ENCODE measurements around the gene ICAM1.
"Not testable (repeated sequence)": the region's sequence is repeated elsewhere in the genome, so short reads cannot be mapped to it uniquely, and the experiment has no call there.

The ICAM1 gene

GRCh38 chr19:10279737-10280442 lies 9.0 kb downstream of the ICAM1 start:
- H3K4me1 ChIP-seq (ENCODE audit: insufficient read depth, low read length), result no peaks in the 10 kb centered on the region
- H3K9me3 ChIP-seq (ENCODE audit: insufficient read depth, low read depth, low read length), result no peaks in the 10 kb centered on the region
- no peak overlapping the region for H3K27ac ChIP-seq (ENCODE audit: low read depth, low read length)
- WGBS, result 92% methylated on average over 5 of the region's 5 CpGs
- H3K9ac ChIP-seq (ENCODE audit: low read depth, low read length), result no peak overlapping the region
- no peaks in the 10 kb centered on the region for H3K27me3 ChIP-seq (ENCODE audit: insufficient read depth, low read length)
- H3K4me3 ChIP-seq (ENCODE audit: low read length), result no peak overlapping the region
- H3K36me3 ChIP-seq (ENCODE audit: insufficient read depth, low read length), result 0 out of 2 replicates have a peak, but pooled peaks cover 2% of the 10 kb centered on the region

- not testable (repeated sequence) for H3K9ac ChIP-seq (ENCODE audit: low read depth, low read length); H3K27ac ChIP-seq (ENCODE audit: low read depth, low read length); H3K4me1 ChIP-seq (ENCODE audit: insufficient read depth, low read length); H3K9me3 ChIP-seq (ENCODE audit: insufficient read depth, low read depth, low read length); H3K36me3 ChIP-seq (ENCODE audit: insufficient read depth, low read length); H3K4me3 ChIP-seq (ENCODE audit: low read length)
- WGBS, result 97% methylated on average over 5 of the region's 5 CpGs
- H3K27me3 ChIP-seq (ENCODE audit: insufficient read depth, low read length), result peaks cover 15% of the 10 kb centered on the region
These were observed 11.1 kb downstream of the ICAM1 start for GRCh38 chr19:10282043-10282442.

GRCh38 chr19:10283301-10284064 lies 12.6 kb downstream of the ICAM1 start:
- no peaks in the 10 kb centered on the region for H3K9me3 ChIP-seq (ENCODE audit: insufficient read depth, low read depth, low read length)
- WGBS, result 81% methylated on average over 22 of the region's 23 CpGs

GRCh38 chr19:10284065-10284959 lies 13.4 kb downstream of the ICAM1 start:
- WGBS, result 93% methylated on average over 34 of the region's 34 CpGs
- Histone ChIP-seq H3K4me1 (ENCODE audit: insufficient read depth, low read length) (0 out of 2 replicates have a peak, but pooled peaks cover 3% of the 10 kb centered on the region), H3K9me3 (ENCODE audit: insufficient read depth, low read depth, low read length) (no peaks in the 10 kb centered on the region), H3K9ac (ENCODE audit: low read depth, low read length) (no peak overlapping the region), H3K36me3 (ENCODE audit: insufficient read depth, low read length) (peaks cover 4% of the 10 kb centered on the region; the same call in 1 of the 2 replicates), H3K27me3 (ENCODE audit: insufficient read depth, low read length) (peaks cover 38% of the 10 kb centered on the region), H3K4me3 (ENCODE audit: low read length) (no peak overlapping the region), H3K27ac (ENCODE audit: low read depth, low read length) (no peak overlapping the region)

More at GRCh38 chr19:10283301-10284064, 12.6 kb downstream of the ICAM1 start:
- peaks cover 29% of the 10 kb centered on the region for H3K27me3 ChIP-seq (ENCODE audit: insufficient read depth, low read length)
- no peak overlapping the region for H3K9ac ChIP-seq (ENCODE audit: low read depth, low read length)
- peaks cover 4% of the 10 kb centered on the region; the same call in 1 of the 2 replicates for H3K36me3 ChIP-seq (ENCODE audit: insufficient read depth, low read length)
- H3K27ac ChIP-seq (ENCODE audit: low read depth, low read length), result no peak overlapping the region
- no peak overlapping the region for H3K4me3 ChIP-seq (ENCODE audit: low read length)
- 0 out of 2 replicates have a peak, but pooled peaks cover 3% of the 10 kb centered on the region for H3K4me1 ChIP-seq (ENCODE audit: insufficient read depth, low read length)

GRCh38 chr19:10284960-10285278 lies 14.0 kb downstream of the ICAM1 start:
- 0 out of 2 replicates have a peak, but pooled peaks cover 3% of the 10 kb centered on the region for H3K4me1 ChIP-seq (ENCODE audit: insufficient read depth, low read length)
- 94% methylated on average over 13 of the region's 13 CpGs for WGBS
- peaks cover 4% of the 10 kb centered on the region; the same call in 1 of the 2 replicates for H3K36me3 ChIP-seq (ENCODE audit: insufficient read depth, low read length)
- peaks cover 44% of the 10 kb centered on the region for H3K27me3 ChIP-seq (ENCODE audit: insufficient read depth, low read length)
- H3K9ac ChIP-seq (ENCODE audit: low read depth, low read length), result no peak overlapping the region
- H3K9me3 ChIP-seq (ENCODE audit: insufficient read depth, low read depth, low read length), result no peaks in the 10 kb centered on the region
- no peak overlapping the region for H3K27ac ChIP-seq (ENCODE audit: low read depth, low read length)
- no peak overlapping the region for H3K4me3 ChIP-seq (ENCODE audit: low read length)

- Histone ChIP-seq H3K4me3 (ENCODE audit: low read length) (no peak overlapping the region), H3K27me3 (ENCODE audit: insufficient read depth, low read length) (peaks cover 48% of the 10 kb centered on the region), H3K9ac (ENCODE audit: low read depth, low read length) (no peak overlapping the region), H3K36me3 (ENCODE audit: insufficient read depth, low read length) (peaks cover 4% of the 10 kb centered on the region; the same call in 1 of the 2 replicates), H3K4me1 (ENCODE audit: insufficient read depth, low read length) (0 out of 2 replicates have a peak, but pooled peaks cover 3% of the 10 kb centered on the region), H3K9me3 (ENCODE audit: insufficient read depth, low read depth, low read length) (no peaks in the 10 kb centered on the region), H3K27ac (ENCODE audit: low read depth, low read length) (no peak overlapping the region)
- 94% methylated on average over 4 of the region's 4 CpGs for WGBS
These were observed 14.5 kb downstream of the ICAM1 start for GRCh38 chr19:10285393-10285792.

- WGBS, result 6% methylated on average over 59 of the region's 59 CpGs
- no peak within 1 kb of the TSS; the same call in 1 of the 2 replicates for H3K9ac ChIP-seq (ENCODE audit: low read depth, low read length)
- peaks cover 4% of the 10 kb centered on the region; the same call in 1 of the 2 replicates for H3K36me3 ChIP-seq (ENCODE audit: insufficient read depth, low read length)
- H3K27me3 ChIP-seq (ENCODE audit: insufficient read depth, low read length), result peaks cover 65% of the 10 kb centered on the region
- H3K27ac ChIP-seq (ENCODE audit: low read depth, low read length), result no peak within 1 kb of the TSS
- no peaks in the 10 kb centered on the region for H3K9me3 ChIP-seq (ENCODE audit: insufficient read depth, low read depth, low read length)
- 0 out of 2 replicates have a peak, but pooled peaks cover 3% of the 10 kb centered on the region for H3K4me1 ChIP-seq (ENCODE audit: insufficient read depth, low read length)
- peak within 1 kb of the TSS; percentile 57 for H3K4me3 ChIP-seq (ENCODE audit: low read length)
These were observed 16.1 kb downstream of the ICAM1 start, which contains the start of gene ICAM4 for GRCh38 chr19:10286803-10287737. ICAM4 (plus strand) TSS chr19:10286955; CDS start chr19:10287013, 58 bp downstream.

GRCh38 chr19:10288662-10289166 lies 17.8 kb downstream of the ICAM1 start:
- Histone ChIP-seq H3K36me3 (ENCODE audit: insufficient read depth, low read length) (peaks cover 4% of the 10 kb centered on the region; the same call in 1 of the 2 replicates), H3K4me1 (ENCODE audit: insufficient read depth, low read length) (0 out of 2 replicates have a peak, but pooled peaks cover 3% of the 10 kb centered on the region), H3K9me3 (ENCODE audit: insufficient read depth, low read depth, low read length) (no peaks in the 10 kb centered on the region), H3K27ac (ENCODE audit: low read depth, low read length) (no peak overlapping the region), H3K9ac (ENCODE audit: low read depth, low read length) (no peak overlapping the region), H3K27me3 (ENCODE audit: insufficient read depth, low read length) (peaks cover 82% of the 10 kb centered on the region), H3K4me3 (ENCODE audit: low read length) (peak overlapping the region; percentile 54)
- 2% methylated on average over 19 of the region's 23 CpGs for whole genome bisulfite sequencing

- no peak overlapping the region for H3K27ac ChIP-seq (ENCODE audit: low read depth, low read length)
- no peaks in the 10 kb centered on the region for H3K9me3 ChIP-seq (ENCODE audit: insufficient read depth, low read depth, low read length)
- H3K4me3 ChIP-seq (ENCODE audit: low read length), result peak overlapping the region; percentile 54
- peaks cover 88% of the 10 kb centered on the region for H3K27me3 ChIP-seq (ENCODE audit: insufficient read depth, low read length)
- no peak overlapping the region for H3K9ac ChIP-seq (ENCODE audit: low read depth, low read length)
- 2% methylated on average over 49 of the region's 50 CpGs for WGBS
- H3K4me1 ChIP-seq (ENCODE audit: insufficient read depth, low read length), result 0 out of 2 replicates have a peak, but pooled peaks cover 3% of the 10 kb centered on the region
- H3K36me3 ChIP-seq (ENCODE audit: insufficient read depth, low read length), result peaks cover 4% of the 10 kb centered on the region; the same call in 1 of the 2 replicates
These were observed 18.4 kb downstream of the ICAM1 start for GRCh38 chr19:10289167-10289835.

Data from HUES64 (cell line).